Measurements from ENCODE around the gene CDKN2B-AS1. TPM values are rescaled to one million over a fixed set of nuclear protein-coding genes. Genes with fewer than 3 reads are reported as not detected.

CDKN2B-AS1 gene
- total and polyA plus RNA-seq, 7 donors, result 0.49 to 264 (median 2.0) TPM

GRCh38 chr9:22148528-22148875 lies 153.9 kb downstream of the CDKN2B-AS1 start:
- no peaks in the 10 kb centered on the region for H3K9me3 ChIP-seq
- intact Hi-C loops (cut with DNase I), result no loop called here
- H3K36me3 ChIP-seq, result no peaks in the 10 kb centered on the region

GRCh38 chr9:22148876-22149637 lies 154.5 kb downstream of the CDKN2B-AS1 start:
- no peak for TF ChIP-seq POLR2AphosphoS5 (IDR thresholded peaks at IDR 0.05)
- TF ChIP-seq POLR2A (IDR thresholded peaks at IDR 0.05), result no peak
- TF ChIP-seq CTCF (IDR thresholded peaks at IDR 0.05), result no peak
- TF ChIP-seq EP300 (IDR thresholded peaks at IDR 0.05), result no peak
- Histone ChIP-seq H3K4me3 (no peak overlapping the region), H3K27ac (no peak overlapping the region), H3K27me3 (no peaks in the 10 kb centered on the region), H3K4me1 (no peaks in the 10 kb centered on the region), H3K9me3 (no peaks in the 10 kb centered on the region), H3K36me3 (no peaks in the 10 kb centered on the region)
- intact Hi-C loops (cut with DNase I), result no loop called here
- no peak for DNase-seq

More at GRCh38 chr9:22148528-22148875, 153.9 kb downstream of the CDKN2B-AS1 start:
- no peak overlapping the region for H3K4me3 ChIP-seq
- no peak for DNase-seq
- no peaks in the 10 kb centered on the region for H3K27me3 ChIP-seq
- TF ChIP-seq EP300 (IDR thresholded peaks at IDR 0.05), result no peak
- no peak for TF ChIP-seq POLR2A (IDR thresholded peaks at IDR 0.05)
- no peak overlapping the region for H3K27ac ChIP-seq
- no peaks in the 10 kb centered on the region for H3K4me1 ChIP-seq

- H3K9me3 ChIP-seq, result no peaks in the 10 kb centered on the region
- no peak overlapping the region for H3K27ac ChIP-seq
- H3K27me3 ChIP-seq, result no peaks in the 10 kb centered on the region
- no peaks in the 10 kb centered on the region for H3K36me3 ChIP-seq
- DNase-seq, result no peak
- WGBS, 2 donors, result 94 to 95% methylated on average over 10 of the region's 10 CpGs
- no peak overlapping the region for H3K4me3 ChIP-seq
- no peaks in the 10 kb centered on the region for H3K4me1 ChIP-seq
- TF ChIP-seq POLR2AphosphoS5 (IDR thresholded peaks at IDR 0.05), result no peak
- no peak for TF ChIP-seq POLR2A (IDR thresholded peaks at IDR 0.05)
- TF ChIP-seq EP300 (IDR thresholded peaks at IDR 0.05), result no peak
- TF ChIP-seq CTCF (IDR thresholded peaks at IDR 0.05), result no peak
- intact Hi-C loops (cut with DNase I), result no loop called here
Observed at GRCh38 chr9:22154064-22154463, 159.5 kb downstream of the CDKN2B-AS1 start.

- no peak for DNase-seq
- Histone ChIP-seq H3K27ac (no peak overlapping the region), H3K4me3 (no peak overlapping the region), H3K9me3 (no peaks in the 10 kb centered on the region), H3K27me3 (no peaks in the 10 kb centered on the region), H3K4me1 (no peaks in the 10 kb centered on the region), H3K36me3 (no peaks in the 10 kb centered on the region)
- WGBS, 2 donors, result 93% methylated on average over 6 of the region's 6 CpGs
- no peak for TF ChIP-seq POLR2AphosphoS5 (IDR thresholded peaks at IDR 0.05)
- no peak for TF ChIP-seq CTCF (IDR thresholded peaks at IDR 0.05)
- TF ChIP-seq POLR2A (IDR thresholded peaks at IDR 0.05), result no peak
- no peak for TF ChIP-seq EP300 (IDR thresholded peaks at IDR 0.05)
- intact Hi-C loops (cut with DNase I), result no loop called here
Observed at GRCh38 chr9:22156586-22156985, 162.0 kb downstream of the CDKN2B-AS1 start.

GRCh38 chr9:22157276-22157675 lies 162.7 kb downstream of the CDKN2B-AS1 start:
- Histone ChIP-seq H3K27me3 (no peaks in the 10 kb centered on the region), H3K36me3 (no peaks in the 10 kb centered on the region), H3K9me3 (no peaks in the 10 kb centered on the region), H3K4me3 (no peak overlapping the region), H3K4me1 (no peaks in the 10 kb centered on the region), H3K27ac (no peak overlapping the region)
- TF ChIP-seq EP300 (IDR thresholded peaks at IDR 0.05) (no peak), POLR2A (IDR thresholded peaks at IDR 0.05) (no peak), CTCF (IDR thresholded peaks at IDR 0.05) (no peak), POLR2AphosphoS5 (IDR thresholded peaks at IDR 0.05) (no peak)
- no peak for DNase-seq
- intact Hi-C loops (cut with DNase I), result no loop called here

Measured in sigmoid colon (tissue), 7 donors.